ENCODE data around the gene MRPL2.

MRPL2 gene

GRCh38 chr6:43033496-43034189 lies 25.6 kb downstream of the MRPL2 start:
- no peak for FAIRE-seq
- TF ChIP-seq POLR2A (IDR thresholded peaks at IDR 0.05; ENCODE audit: low read depth, low read length) (no peak), SPI1 (IDR thresholded peaks at IDR 0.05; ENCODE audit: low read depth, low read length) (no peak), POU2F2 (IDR thresholded peaks at IDR 0.05; ENCODE audit: low read depth, low read length) (no peak), PAX5 (IDR thresholded peaks at IDR 0.05; ENCODE audit: insufficient read depth, low read length, severe bottlenecking) (no peak), POLR2AphosphoS5 (IDR thresholded peaks at IDR 0.05; ENCODE audit: low read depth, low read length) (no peak), TAF1 (IDR thresholded peaks at IDR 0.05; ENCODE audit: low read depth, low read length) (no peak)
- DNase-seq (ENCODE audit: insufficient read length, low spot score) = no peak

GRCh38 chr6:43032326-43032725 lies 26.9 kb downstream of the MRPL2 start:
- no peak for DNase-seq (ENCODE audit: insufficient read length, low spot score)
- no peak for TF ChIP-seq POLR2AphosphoS5 (IDR thresholded peaks at IDR 0.05; ENCODE audit: low read depth, low read length)
- no peak for FAIRE-seq

DNA sequence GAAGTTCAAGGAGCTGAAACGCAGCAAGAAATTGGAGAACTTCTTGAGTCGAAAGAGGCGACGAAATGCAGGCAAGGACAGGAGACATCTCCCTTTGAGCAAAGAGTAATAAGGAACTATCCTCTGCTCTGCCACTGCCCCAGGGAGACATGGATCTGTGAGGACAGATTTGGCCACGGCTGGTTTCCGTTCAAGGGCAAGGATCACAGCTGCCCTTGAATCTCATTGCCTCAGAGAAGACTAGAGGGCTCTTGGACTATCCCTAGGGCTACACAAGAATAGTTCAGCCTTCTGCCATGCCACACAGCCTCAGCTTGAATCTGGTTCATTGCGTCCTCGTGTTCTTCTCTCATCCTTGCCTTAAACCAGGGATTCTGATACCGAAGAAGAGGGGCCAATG lies 30.1 kb downstream of the MRPL2 start:
- FAIRE-seq (no peak), DNase-seq (ENCODE audit: insufficient read length, low spot score) (no peak)
- TF ChIP-seq PAX5 (IDR thresholded peaks at IDR 0.05; ENCODE audit: insufficient read depth, low read length, severe bottlenecking) (no peak), POLR2A (IDR thresholded peaks at IDR 0.05; ENCODE audit: low read depth, low read length) (no peak), POU2F2 (IDR thresholded peaks at IDR 0.05; ENCODE audit: low read depth, low read length) (no peak), TAF1 (IDR thresholded peaks at IDR 0.05; ENCODE audit: low read depth, low read length) (no peak), SPI1 (IDR thresholded peaks at IDR 0.05; ENCODE audit: low read depth, low read length) (no peak), POLR2AphosphoS5 (IDR thresholded peaks at IDR 0.05; ENCODE audit: low read depth, low read length) (no peak)

GRCh38 chr6:43026365-43026764 lies 32.9 kb downstream of the MRPL2 start:
- DNase-seq (ENCODE audit: insufficient read length, low spot score) (no peak), FAIRE-seq (no peak)
- TF ChIP-seq TAF1 (IDR thresholded peaks at IDR 0.05; ENCODE audit: low read depth, low read length) (no peak), PAX5 (IDR thresholded peaks at IDR 0.05; ENCODE audit: insufficient read depth, low read length, severe bottlenecking) (no peak), POLR2AphosphoS5 (IDR thresholded peaks at IDR 0.05; ENCODE audit: low read depth, low read length) (no peak), POLR2A (IDR thresholded peaks at IDR 0.05; ENCODE audit: low read depth, low read length) (no peak), POU2F2 (IDR thresholded peaks at IDR 0.05; ENCODE audit: low read depth, low read length) (no peak)

GRCh38 chr6:43024436-43024835 lies 34.8 kb downstream of the MRPL2 start:
- FAIRE-seq = no peak

DNA sequence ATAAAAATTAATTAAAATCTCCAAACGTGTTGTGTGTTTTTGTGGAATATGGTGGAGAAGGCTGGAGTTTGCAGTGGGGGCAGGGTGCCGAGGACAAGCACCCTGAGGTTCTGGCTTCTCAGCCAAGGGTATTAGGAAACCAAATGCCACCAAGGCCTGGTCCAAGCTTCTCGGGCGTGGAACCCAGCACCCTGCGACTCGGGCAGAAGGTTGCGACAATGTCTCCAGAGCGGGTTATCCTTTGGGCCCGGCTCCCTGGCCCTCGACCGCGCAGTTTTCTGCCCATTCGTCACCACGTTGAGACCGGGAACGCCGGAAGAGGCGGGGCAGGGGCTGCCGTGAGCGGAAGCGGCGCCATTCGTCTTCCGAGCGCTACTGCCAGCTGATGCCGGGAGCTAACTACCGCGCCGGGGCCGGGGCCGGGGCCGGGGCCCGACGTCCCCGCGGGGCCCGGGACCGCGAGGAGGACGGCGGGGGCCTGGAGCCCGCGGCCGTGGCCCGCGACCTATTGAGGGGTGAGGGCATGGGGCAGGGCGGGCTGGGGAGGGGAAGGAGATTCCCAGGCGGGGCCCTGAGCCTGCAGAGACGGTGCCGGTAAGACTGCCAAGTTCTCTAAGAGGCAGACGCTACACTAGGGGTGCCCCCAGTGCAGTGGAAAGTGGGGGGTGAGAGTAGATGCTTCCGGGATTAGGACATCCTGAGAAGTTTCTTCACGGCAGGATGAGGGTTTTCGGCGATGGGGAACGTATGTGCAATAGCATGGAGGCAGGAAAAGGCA lies 37.8 kb downstream of the MRPL2 start, which contains the start of gene RRP36:
RRP36 (plus strand) TSS at position 354 of the 778 bp plus-strand sequence; CDS start at position 386, 32 bp downstream.
- TF ChIP-seq POLR2AphosphoS5 (IDR thresholded peaks at IDR 0.05; ENCODE audit: low read depth, low read length) (peak; percentile 71), POLR2A (IDR thresholded peaks at IDR 0.05; ENCODE audit: low read depth, low read length) (peak; percentile 83), SPI1 (IDR thresholded peaks at IDR 0.05; ENCODE audit: low read depth, low read length) (0 out of 2 replicates have a peak, but pooled peaks have one; percentile 12), PAX5 (IDR thresholded peaks at IDR 0.05; ENCODE audit: insufficient read depth, low read length, severe bottlenecking) (no peak), POU2F2 (IDR thresholded peaks at IDR 0.05; ENCODE audit: low read depth, low read length) (no peak), TAF1 (IDR thresholded peaks at IDR 0.05; ENCODE audit: low read depth, low read length) (peak; percentile 41; the same call in 1 of the 2 replicates)
- DNase-seq (ENCODE audit: insufficient read length, low spot score) = peak; percentile 85
- peak; percentile 87 for FAIRE-seq

More at GRCh38 chr6:43024436-43024835, 34.8 kb downstream of the MRPL2 start:
- DNase-seq (ENCODE audit: insufficient read length, low spot score) = no peak
- no peak for TF ChIP-seq TAF1 (IDR thresholded peaks at IDR 0.05; ENCODE audit: low read depth, low read length)
- no peak for TF ChIP-seq POLR2AphosphoS5 (IDR thresholded peaks at IDR 0.05; ENCODE audit: low read depth, low read length)
- no peak for TF ChIP-seq PAX5 (IDR thresholded peaks at IDR 0.05; ENCODE audit: insufficient read depth, low read length, severe bottlenecking)
- no peak for TF ChIP-seq POLR2A (IDR thresholded peaks at IDR 0.05; ENCODE audit: low read depth, low read length)
- no peak for TF ChIP-seq SPI1 (IDR thresholded peaks at IDR 0.05; ENCODE audit: low read depth, low read length)
- no peak for TF ChIP-seq POU2F2 (IDR thresholded peaks at IDR 0.05; ENCODE audit: low read depth, low read length)

GRCh38 chr6:43020847-43021246 lies 38.4 kb downstream of the MRPL2 start:
- DNase-seq (ENCODE audit: insufficient read length, low spot score) (no peak), FAIRE-seq (no peak)
- TF ChIP-seq POLR2AphosphoS5 (IDR thresholded peaks at IDR 0.05; ENCODE audit: low read depth, low read length) = no peak
- no peak for TF ChIP-seq POLR2A (IDR thresholded peaks at IDR 0.05; ENCODE audit: low read depth, low read length)
- TF ChIP-seq TAF1 (IDR thresholded peaks at IDR 0.05; ENCODE audit: low read depth, low read length) = no peak
- no peak for TF ChIP-seq PAX5 (IDR thresholded peaks at IDR 0.05; ENCODE audit: insufficient read depth, low read length, severe bottlenecking)
- no peak for TF ChIP-seq POU2F2 (IDR thresholded peaks at IDR 0.05; ENCODE audit: low read depth, low read length)
- no peak for TF ChIP-seq SPI1 (IDR thresholded peaks at IDR 0.05; ENCODE audit: low read depth, low read length)

DNA sequence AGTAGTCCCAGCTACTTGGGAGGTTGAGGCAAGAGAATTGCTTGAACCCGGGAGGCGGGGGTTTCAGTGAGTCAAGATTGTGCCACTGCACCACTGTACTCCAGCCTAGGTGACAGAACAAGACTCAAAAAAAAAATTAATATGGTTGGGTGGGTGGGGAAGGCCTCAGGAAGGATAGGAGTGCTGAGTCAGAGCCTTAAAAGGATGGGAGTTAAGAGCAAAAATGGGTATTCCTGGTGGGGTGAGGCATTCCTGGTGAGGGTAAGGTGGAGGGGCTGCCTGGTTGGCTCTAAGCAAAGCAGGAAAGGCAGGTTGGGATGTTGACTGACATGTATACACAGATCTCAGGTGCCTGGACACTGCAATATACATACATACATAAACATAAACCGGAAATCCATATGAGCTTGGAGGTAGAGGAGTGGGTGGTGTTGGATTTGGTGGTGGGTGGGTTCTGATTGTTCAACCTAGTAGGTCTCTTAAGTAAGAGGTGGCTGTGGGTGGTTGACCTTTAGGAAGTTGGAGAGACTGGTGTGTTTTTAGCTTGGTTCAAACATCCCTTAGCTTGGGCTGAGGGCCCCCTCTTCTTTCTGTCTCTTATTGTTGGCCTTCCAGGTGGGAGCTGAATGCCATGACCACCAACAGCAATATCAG lies 39.1 kb downstream of the MRPL2 start:
- FAIRE-seq = no peak
- TF ChIP-seq TAF1 (IDR thresholded peaks at IDR 0.05; ENCODE audit: low read depth, low read length) = no peak
- TF ChIP-seq POLR2AphosphoS5 (IDR thresholded peaks at IDR 0.05; ENCODE audit: low read depth, low read length) = no peak
- TF ChIP-seq SPI1 (IDR thresholded peaks at IDR 0.05; ENCODE audit: low read depth, low read length) = no peak
- no peak for TF ChIP-seq PAX5 (IDR thresholded peaks at IDR 0.05; ENCODE audit: insufficient read depth, low read length, severe bottlenecking)
- TF ChIP-seq POLR2A (IDR thresholded peaks at IDR 0.05; ENCODE audit: low read depth, low read length) = no peak
- TF ChIP-seq POU2F2 (IDR thresholded peaks at IDR 0.05; ENCODE audit: low read depth, low read length) = no peak
- no peak for DNase-seq (ENCODE audit: insufficient read length, low spot score)

- FAIRE-seq (no peak), DNase-seq (ENCODE audit: insufficient read length, low spot score) (no peak)
- no peak for TF ChIP-seq POLR2AphosphoS5 (IDR thresholded peaks at IDR 0.05; ENCODE audit: low read depth, low read length)
- TF ChIP-seq POLR2A (IDR thresholded peaks at IDR 0.05; ENCODE audit: low read depth, low read length) = no peak
- TF ChIP-seq TAF1 (IDR thresholded peaks at IDR 0.05; ENCODE audit: low read depth, low read length) = no peak
- TF ChIP-seq PAX5 (IDR thresholded peaks at IDR 0.05; ENCODE audit: insufficient read depth, low read length, severe bottlenecking) = no peak
- TF ChIP-seq POU2F2 (IDR thresholded peaks at IDR 0.05; ENCODE audit: low read depth, low read length) = no peak
- no peak for TF ChIP-seq SPI1 (IDR thresholded peaks at IDR 0.05; ENCODE audit: low read depth, low read length)
Observed at GRCh38 chr6:43019152-43019551, 40.1 kb downstream of the MRPL2 start.

All from GM12891 (cell line).